Endometrial microvascular endothelial cells (primary cell): ENCODE measurements around the gene DYNLT1. TPM values are rescaled to one million over a fixed set of nuclear protein-coding genes. Genes with fewer than 3 reads are reported as not detected.

Source experiments
- total RNA-seq: library from RNA; depleted of rRNA; stranded (reverse); fragments of >200 nt; gene quantifications from one replicate; pipeline ENCODE4 v1.2.3, GENCODE V29; 2015; ENCODE audit errors: inconsistent ontology term

Gene DYNLT1
- total RNA-seq, 1 donor from 2014 or later, result 169 TPM

Other genes with a start within 250 kb of the DYNLT1 start
- gene TMEM181, start 84.7 kb downstream of the DYNLT1 start, total RNA-seq, result 28.0 TPM
- 7.3 TPM for gene SYTL3, start 5.3 kb upstream of the DYNLT1 start, total RNA-seq
- 101 TPM for gene EZR, start 174.6 kb upstream of the DYNLT1 start, total RNA-seq